Upper lobe of right lung (tissue), 1 donor: ENCODE data around the gene TMX1. TPM values are rescaled to one million over a fixed set of nuclear protein-coding genes. Genes with fewer than 3 reads are reported as not detected.

ENCODE experiments used
- ATAC-seq: fragments of 200-7000 bp; cut with Tn5 transposase; one replicate; pipeline ENCODE4 v1.9.1; 2020; ENCODE audit warnings: mild to moderate bottlenecking, moderate library complexity
- DNase-seq: peaks from one replicate; pipeline ENCODE4 v3.0.0-alpha.2; 2020
- H3K27ac ChIP-seq: fragments of 200-600 bp; one replicate; pipeline ENCODE4 v1.8.0; 2022
- H3K27me3 ChIP-seq: fragments of 200-600 bp; one replicate; pipeline ENCODE4 v1.8.0; 2022; ENCODE audit warnings: mild to moderate bottlenecking
- H3K36me3 ChIP-seq: fragments of 200-600 bp; one replicate; pipeline ENCODE4 v1.8.0; 2022
- H3K4me1 ChIP-seq: fragments of 200-600 bp; one replicate; pipeline ENCODE4 v1.8.0; 2022
- H3K4me3 ChIP-seq: fragments of 200-600 bp; one replicate; pipeline ENCODE4 v1.8.0; 2022; ENCODE audit warnings: mild to moderate bottlenecking
- H3K9me3 ChIP-seq: fragments of 200-600 bp; one replicate; pipeline ENCODE4 v1.8.0; 2022
- intact Hi-C: fragments of 100-400 bp; cut with DNase I; formaldehyde crosslinking; loops from one replicate; pipeline ENCODE4 v1.11.0; 2022
- total RNA-seq: library from RNA; stranded (reverse); fragmentation: NEBNext Ultra II Directional; extraction: Animal tissue kit (Norgen Biotek cat#: 25700); gene quantifications from one replicate; pipeline ENCODE4 v1.2.1, GENCODE V29; 2021
- TF ChIP-seq, protein P1 (sequence below): fragments of 200-600 bp; IDR thresholded peaks from one replicate; pipeline ENCODE4 v1.8.0; 2022; ENCODE audit warnings: antibody characterized with exemption
- donor health status: DM: no; HTN: yes; CAD: no; lungs with severe emphysema.

TMX1 gene
- total RNA-seq, 1 donor from 2014 or later, result 31.8 TPM

DNA sequence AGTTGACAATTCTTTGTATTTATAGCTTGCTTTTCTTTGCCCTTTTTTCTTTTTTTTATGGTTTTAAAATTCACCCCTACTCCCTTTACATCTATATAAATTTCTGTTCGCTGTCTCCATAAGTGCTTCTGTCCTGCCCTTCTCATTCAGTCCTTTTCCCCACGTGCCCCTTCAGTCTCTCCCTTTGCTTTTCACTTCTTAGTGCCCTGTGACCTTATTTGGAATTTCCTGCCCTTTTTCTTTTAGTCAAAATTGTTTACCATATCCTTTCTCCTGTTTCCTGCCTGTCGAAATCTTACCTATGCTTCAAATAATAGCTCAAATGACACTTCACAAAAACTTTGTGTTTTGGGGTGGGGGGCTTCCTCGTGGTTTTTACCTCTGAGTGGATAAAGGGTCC, 6.0 kb downstream of the TMX1 start:
- TF ChIP-seq, protein P1, sequence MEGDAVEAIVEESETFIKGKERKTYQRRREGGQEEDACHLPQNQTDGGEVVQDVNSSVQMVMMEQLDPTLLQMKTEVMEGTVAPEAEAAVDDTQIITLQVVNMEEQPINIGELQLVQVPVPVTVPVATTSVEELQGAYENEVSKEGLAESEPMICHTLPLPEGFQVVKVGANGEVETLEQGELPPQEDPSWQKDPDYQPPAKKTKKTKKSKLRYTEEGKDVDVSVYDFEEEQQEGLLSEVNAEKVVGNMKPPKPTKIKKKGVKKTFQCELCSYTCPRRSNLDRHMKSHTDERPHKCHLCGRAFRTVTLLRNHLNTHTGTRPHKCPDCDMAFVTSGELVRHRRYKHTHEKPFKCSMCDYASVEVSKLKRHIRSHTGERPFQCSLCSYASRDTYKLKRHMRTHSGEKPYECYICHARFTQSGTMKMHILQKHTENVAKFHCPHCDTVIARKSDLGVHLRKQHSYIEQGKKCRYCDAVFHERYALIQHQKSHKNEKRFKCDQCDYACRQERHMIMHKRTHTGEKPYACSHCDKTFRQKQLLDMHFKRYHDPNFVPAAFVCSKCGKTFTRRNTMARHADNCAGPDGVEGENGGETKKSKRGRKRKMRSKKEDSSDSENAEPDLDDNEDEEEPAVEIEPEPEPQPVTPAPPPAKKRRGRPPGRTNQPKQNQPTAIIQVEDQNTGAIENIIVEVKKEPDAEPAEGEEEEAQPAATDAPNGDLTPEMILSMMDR, result no peak
- H3K27me3 ChIP-seq, result no peaks in the 10 kb centered on the region
- intact Hi-C loops, result no loop called here
- H3K36me3 ChIP-seq, result peaks cover 58% of the 10 kb centered on the region
- ATAC-seq, result no peak
- no peaks in the 10 kb centered on the region for H3K9me3 ChIP-seq
- peaks cover 19% of the 10 kb centered on the region for H3K4me1 ChIP-seq
- H3K4me3 ChIP-seq, result no peak overlapping the region
- H3K27ac ChIP-seq, result no peak overlapping the region
- DNase-seq, result no peak

DNA sequence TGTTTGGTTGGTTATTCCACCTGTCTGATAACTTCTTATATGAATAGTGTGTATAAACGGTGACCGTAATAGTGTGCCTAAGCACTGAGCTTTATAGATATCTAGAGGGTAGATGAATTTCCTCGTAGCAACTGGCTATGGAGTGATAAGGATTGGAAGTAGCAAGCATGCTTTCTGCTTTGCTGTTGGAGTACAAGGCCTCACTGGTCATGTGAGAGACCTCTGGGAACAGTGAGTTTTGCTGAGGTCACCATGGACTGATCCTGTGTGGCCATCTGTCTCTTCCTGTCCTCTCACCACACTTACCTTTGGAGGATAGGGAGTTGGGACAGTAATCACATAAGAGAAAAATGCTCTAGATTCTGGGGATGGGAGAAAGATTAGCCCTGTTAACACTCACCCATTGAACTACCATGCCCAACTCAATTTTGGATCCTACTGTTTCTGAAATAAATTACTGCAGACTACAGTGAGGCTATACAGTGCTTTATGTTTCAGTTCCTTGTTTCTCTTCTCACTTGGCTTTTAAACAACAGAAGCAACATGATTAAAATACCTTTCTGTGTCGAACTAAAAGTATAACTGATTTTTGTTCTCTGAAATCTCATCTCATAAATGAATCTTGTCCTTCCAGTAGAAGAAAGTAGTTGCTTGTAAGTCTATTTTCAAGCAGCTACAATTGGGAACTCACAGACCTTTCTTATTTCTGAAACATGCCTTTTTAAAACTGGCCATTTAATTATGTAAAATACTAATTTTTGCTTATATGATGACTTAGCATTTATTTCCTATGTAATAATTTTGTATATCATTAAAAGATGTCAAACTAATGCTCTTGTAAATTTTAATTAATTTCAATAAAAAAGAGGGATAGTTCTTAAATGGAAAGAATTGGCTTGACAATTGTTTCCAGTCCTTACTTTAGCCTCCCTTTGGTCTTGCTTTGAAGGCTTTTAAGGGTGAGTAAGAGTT, 8.3 kb downstream of the TMX1 start:
- no peak overlapping the region for H3K4me3 ChIP-seq
- H3K27me3 ChIP-seq, result no peaks in the 10 kb centered on the region
- H3K9me3 ChIP-seq, result no peaks in the 10 kb centered on the region
- peaks cover 71% of the 10 kb centered on the region for H3K36me3 ChIP-seq
- DNase-seq (no peak), ATAC-seq (no peak)
- intact Hi-C loops, result no loop called here
- peaks cover 1% of the 10 kb centered on the region for H3K4me1 ChIP-seq
- TF ChIP-seq, protein P1, result no peak
- H3K27ac ChIP-seq, result no peak overlapping the region

DNA sequence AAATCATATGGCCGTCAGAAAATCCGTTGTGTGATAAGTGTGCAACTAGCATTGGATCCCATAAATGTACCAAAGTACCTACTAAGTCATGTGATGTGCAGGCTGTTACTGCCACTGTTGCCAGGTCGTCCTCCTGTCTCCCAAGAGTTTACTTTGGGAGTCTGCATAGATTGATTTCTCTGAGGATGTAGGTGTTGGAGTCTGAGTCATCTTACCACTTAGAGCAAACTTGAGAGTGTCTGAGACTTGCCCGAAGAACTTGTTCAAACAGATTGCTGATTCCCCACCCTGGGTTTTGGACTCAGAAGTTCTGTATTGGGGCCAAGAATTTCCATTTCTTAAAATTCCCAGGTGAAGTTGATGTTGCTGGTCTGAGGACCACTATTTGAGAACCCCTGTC, 11.4 kb downstream of the TMX1 start:
- Histone ChIP-seq H3K4me3 (no peak overlapping the region), H3K36me3 (peaks cover 75% of the 10 kb centered on the region), H3K4me1 (no peaks in the 10 kb centered on the region), H3K9me3 (no peaks in the 10 kb centered on the region), H3K27me3 (no peaks in the 10 kb centered on the region), H3K27ac (no peak overlapping the region)
- intact Hi-C loops, result no loop called here
- ATAC-seq (no peak), DNase-seq (no peak)
- TF ChIP-seq, protein P1, result no peak

DNA sequence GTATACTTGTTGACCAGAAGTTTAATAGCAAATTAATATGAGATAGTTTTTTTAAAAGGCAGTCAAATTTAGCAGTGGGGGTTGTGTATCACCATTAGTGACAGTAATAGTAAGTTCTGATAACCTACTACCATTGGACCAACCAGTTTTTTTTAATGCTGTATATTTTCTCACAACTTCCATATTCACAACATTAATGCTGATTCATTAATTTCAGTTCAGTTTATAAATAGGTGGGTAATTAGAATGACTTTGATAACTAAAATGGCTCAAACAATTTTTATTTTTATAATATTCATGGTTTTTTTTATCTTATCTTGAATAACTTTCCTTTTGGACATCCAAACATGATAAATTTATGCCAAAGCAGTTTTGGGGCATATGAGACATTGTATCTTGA, 13.8 kb downstream of the TMX1 start:
- TF ChIP-seq, protein P1, result no peak
- Histone ChIP-seq H3K36me3 (peaks cover 66% of the 10 kb centered on the region), H3K9me3 (no peaks in the 10 kb centered on the region), H3K27me3 (no peaks in the 10 kb centered on the region), H3K27ac (no peak overlapping the region), H3K4me3 (no peak overlapping the region), H3K4me1 (no peaks in the 10 kb centered on the region)
- intact Hi-C loops, result no loop called here
- DNase-seq (no peak), ATAC-seq (no peak)

DNA sequence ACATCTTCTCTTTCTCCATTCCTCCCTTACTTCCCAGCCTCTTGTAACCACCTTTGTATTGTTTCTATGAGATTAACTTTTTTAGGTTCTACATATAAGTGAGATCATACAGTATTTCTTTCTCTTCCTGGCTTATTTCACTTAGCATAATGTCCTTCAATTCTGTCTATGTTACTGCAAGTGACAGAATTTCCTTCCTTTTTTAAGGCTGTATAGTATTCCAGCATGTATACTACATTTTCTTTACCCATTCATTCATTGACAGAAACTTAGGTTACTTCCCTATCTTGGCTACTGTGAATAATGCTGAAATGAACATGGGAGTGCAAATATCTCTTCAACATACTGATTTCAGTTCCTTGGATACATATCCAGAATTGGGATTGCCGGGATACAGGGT, 18.2 kb downstream of the TMX1 start:
- intact Hi-C loops, result no loop called here
- ATAC-seq (no peak), DNase-seq (no peak)
- no peak overlapping the region for H3K4me3 ChIP-seq
- H3K36me3 ChIP-seq, result peaks cover 31% of the 10 kb centered on the region
- no peaks in the 10 kb centered on the region for H3K27me3 ChIP-seq
- no peaks in the 10 kb centered on the region for H3K9me3 ChIP-seq
- no peak overlapping the region for H3K27ac ChIP-seq
- no peaks in the 10 kb centered on the region for H3K4me1 ChIP-seq
- TF ChIP-seq, protein P1, result no peak
